ENCODE measurements around the gene SSTR4.
"Not testable (repeated sequence)": the region's sequence is repeated elsewhere in the genome, so short reads cannot be mapped to it uniquely, and the experiment has no call there.

SSTR4 gene

DNA sequence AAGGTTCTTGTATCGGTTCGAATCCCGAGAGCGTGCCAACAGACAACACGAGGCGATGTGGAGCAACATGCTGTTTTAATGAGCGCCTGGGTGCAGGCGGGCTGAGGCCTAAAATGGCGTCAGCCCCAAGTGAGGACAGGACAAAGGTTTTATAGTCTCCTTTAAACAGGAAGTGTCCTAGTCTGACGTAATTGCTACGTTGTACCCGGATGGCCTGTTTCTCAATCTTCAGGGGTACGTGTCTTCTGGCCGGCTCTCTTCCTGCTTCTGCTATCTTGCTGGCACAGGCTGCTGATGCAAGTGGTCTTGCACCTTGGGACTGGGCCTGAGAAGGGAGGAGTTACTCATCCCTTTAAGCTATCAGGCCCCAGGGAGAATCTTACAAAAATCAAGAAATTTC, 9.6 kb upstream of the SSTR4 start:
- not testable (repeated sequence) for H3K4me3 Mint-ChIP-seq; H3K27me3 Mint-ChIP-seq; H3K27ac Mint-ChIP-seq; H3K36me3 Mint-ChIP-seq; H3K9me3 Mint-ChIP-seq (ENCODE audit: low read depth); H3K4me1 Mint-ChIP-seq (ENCODE audit: low read depth)

DNA sequence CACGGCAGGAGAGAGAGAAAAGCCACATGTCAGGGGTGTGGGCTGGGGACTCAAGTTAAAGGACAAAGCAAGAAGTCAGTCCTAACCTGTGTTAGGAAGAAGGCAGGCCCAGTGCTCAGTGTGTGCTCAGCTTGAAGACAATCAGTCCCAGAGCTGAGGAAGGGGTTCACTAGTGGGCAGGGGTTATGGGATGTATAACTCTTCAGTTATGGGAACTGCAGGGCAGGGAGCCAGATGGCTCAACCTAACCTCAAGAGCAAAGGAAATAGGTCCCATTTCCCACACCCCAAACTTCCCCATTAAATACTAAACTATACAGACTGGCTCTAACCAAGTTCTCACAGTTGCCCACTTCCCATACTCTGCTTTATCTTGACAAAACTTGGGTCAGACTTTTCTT, 7.4 kb upstream of the SSTR4 start:
- H3K36me3 Mint-ChIP-seq = no peaks in the 10 kb centered on the region
- no peaks in the 10 kb centered on the region for H3K9me3 Mint-ChIP-seq (ENCODE audit: low read depth)
- no peaks in the 10 kb centered on the region for H3K4me1 Mint-ChIP-seq (ENCODE audit: low read depth)
- H3K27me3 Mint-ChIP-seq = peaks cover 2% of the 10 kb centered on the region
- H3K27ac Mint-ChIP-seq = no peak overlapping the region
- no peak overlapping the region for H3K4me3 Mint-ChIP-seq

GRCh38 chr20:23028392-23028791, 6.7 kb upstream of the SSTR4 start:
- no peak overlapping the region for H3K27ac Mint-ChIP-seq
- H3K4me3 Mint-ChIP-seq = no peak overlapping the region
- peaks cover 3% of the 10 kb centered on the region for H3K27me3 Mint-ChIP-seq

GRCh38 chr20:23029324-23029723, 5.8 kb upstream of the SSTR4 start:
- Mint-ChIP-seq H3K27ac (no peak overlapping the region), H3K4me3 (no peak overlapping the region), H3K4me1 (ENCODE audit: low read depth) (no peaks in the 10 kb centered on the region), H3K27me3 (peaks cover 3% of the 10 kb centered on the region), H3K9me3 (ENCODE audit: low read depth) (no peaks in the 10 kb centered on the region), H3K36me3 (no peaks in the 10 kb centered on the region)

More at GRCh38 chr20:23028392-23028791, 6.7 kb upstream of the SSTR4 start:
- Mint-ChIP-seq H3K4me1 (ENCODE audit: low read depth) (no peaks in the 10 kb centered on the region), H3K36me3 (no peaks in the 10 kb centered on the region), H3K9me3 (ENCODE audit: low read depth) (no peaks in the 10 kb centered on the region)

DNA sequence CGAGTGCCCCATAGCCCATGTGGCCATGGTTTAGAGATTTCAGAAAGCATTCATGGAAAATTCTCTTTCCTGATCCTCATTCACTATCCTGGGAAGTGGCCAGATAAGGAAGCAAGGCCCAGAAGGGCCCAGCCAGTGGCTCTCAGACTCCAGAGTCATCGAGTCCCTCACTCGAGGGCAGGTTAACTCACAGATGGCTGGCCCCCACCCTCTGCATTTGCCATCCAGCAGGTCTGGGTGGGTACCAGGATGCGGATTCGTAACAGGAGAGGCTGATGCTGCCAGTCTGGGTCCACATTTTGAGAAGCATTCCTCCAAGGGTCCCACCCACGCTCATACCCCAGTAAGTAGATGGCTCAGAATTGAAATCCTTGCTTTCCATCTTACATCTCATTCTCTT, 3.8 kb upstream of the SSTR4 start:
- H3K9me3 Mint-ChIP-seq (ENCODE audit: low read depth) = no peaks in the 10 kb centered on the region

DNA sequence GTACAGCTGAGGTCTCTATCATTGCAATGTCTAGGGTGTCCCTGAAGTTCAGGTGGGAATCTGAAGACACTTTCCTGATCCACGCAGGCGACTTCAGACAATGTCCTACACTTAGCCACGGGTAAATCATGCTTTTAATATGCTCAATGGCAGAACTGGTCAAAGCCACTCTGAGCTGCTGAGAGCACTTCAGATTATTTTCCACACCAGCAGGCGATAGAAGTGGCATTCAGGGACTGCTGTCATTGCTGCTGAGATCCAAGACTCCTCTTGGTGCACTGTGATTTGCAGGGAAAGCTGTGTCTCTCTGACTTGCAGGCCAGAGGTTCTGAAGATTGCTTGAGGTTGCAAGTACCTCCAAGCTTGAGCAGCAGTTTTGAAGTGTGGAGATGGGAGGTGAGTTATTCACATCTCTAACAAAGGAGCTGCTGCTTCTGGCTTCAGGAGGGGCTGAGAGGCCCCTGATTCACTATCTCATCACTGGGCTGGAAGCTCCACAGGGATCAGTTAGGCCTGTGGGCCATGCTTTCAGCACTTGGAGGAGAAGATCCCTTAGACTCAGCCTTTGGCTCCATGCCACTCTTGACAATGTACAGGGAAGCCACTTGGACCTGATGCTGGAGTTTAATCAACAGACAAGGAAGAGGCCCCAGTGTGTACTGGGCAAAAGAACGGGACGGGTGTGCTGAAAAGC, 2.9 kb upstream of the SSTR4 start:
- no peak overlapping the region for H3K27ac Mint-ChIP-seq
- H3K36me3 Mint-ChIP-seq = no peaks in the 10 kb centered on the region
- peaks cover 6% of the 10 kb centered on the region for H3K27me3 Mint-ChIP-seq
- no peaks in the 10 kb centered on the region for H3K9me3 Mint-ChIP-seq (ENCODE audit: low read depth)
- no peaks in the 10 kb centered on the region for H3K4me1 Mint-ChIP-seq (ENCODE audit: low read depth)
- H3K4me3 Mint-ChIP-seq = no peak overlapping the region

More for the DNA sequence above, 3.8 kb upstream of the SSTR4 start:
- H3K4me1 Mint-ChIP-seq (ENCODE audit: low read depth) = no peaks in the 10 kb centered on the region
- H3K27ac Mint-ChIP-seq = no peak overlapping the region
- no peak overlapping the region for H3K4me3 Mint-ChIP-seq
- no peaks in the 10 kb centered on the region for H3K36me3 Mint-ChIP-seq
- H3K27me3 Mint-ChIP-seq = peaks cover 3% of the 10 kb centered on the region

DNA sequence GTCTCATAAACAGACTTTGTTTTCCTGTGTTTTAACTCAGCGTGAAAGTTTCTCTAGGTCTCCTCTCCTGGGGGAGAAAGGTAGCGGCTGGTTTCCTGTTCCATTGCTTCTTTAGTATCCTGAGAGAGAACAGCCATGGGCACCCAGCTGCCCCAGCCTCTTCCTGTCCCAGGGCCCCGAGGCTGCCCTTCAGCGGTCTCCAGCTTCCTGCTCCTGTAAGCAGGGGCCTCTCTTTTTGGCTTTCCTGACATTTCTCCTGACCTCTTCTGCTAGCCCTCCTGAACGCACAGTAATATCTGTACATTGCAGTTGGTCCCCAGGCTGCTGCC, 2.4 kb upstream of the SSTR4 start:
- H3K27ac Mint-ChIP-seq = no peak overlapping the region
- H3K9me3 Mint-ChIP-seq (ENCODE audit: low read depth) = no peaks in the 10 kb centered on the region
- peaks cover 6% of the 10 kb centered on the region for H3K27me3 Mint-ChIP-seq
- H3K36me3 Mint-ChIP-seq = no peaks in the 10 kb centered on the region
- no peak overlapping the region for H3K4me3 Mint-ChIP-seq
- H3K4me1 Mint-ChIP-seq (ENCODE audit: low read depth) = no peaks in the 10 kb centered on the region

GRCh38 chr20:23033918-23034317, 1.2 kb upstream of the SSTR4 start:
- H3K27me3 Mint-ChIP-seq = peaks cover 6% of the 10 kb centered on the region
- H3K36me3 Mint-ChIP-seq = no peaks in the 10 kb centered on the region
- no peaks in the 10 kb centered on the region for H3K4me1 Mint-ChIP-seq (ENCODE audit: low read depth)
- H3K9me3 Mint-ChIP-seq (ENCODE audit: low read depth) = no peaks in the 10 kb centered on the region
- H3K27ac Mint-ChIP-seq = no peak overlapping the region
- H3K4me3 Mint-ChIP-seq = no peak overlapping the region

- no peaks in the 10 kb centered on the region for H3K9me3 Mint-ChIP-seq (ENCODE audit: low read depth)
- no peak overlapping the region for H3K4me3 Mint-ChIP-seq
- no peaks in the 10 kb centered on the region for H3K4me1 Mint-ChIP-seq (ENCODE audit: low read depth)
- H3K36me3 Mint-ChIP-seq = no peaks in the 10 kb centered on the region
- H3K27ac Mint-ChIP-seq = no peak overlapping the region
- H3K27me3 Mint-ChIP-seq = peaks cover 6% of the 10 kb centered on the region
Observed at GRCh38 chr20:23035731-23036130, 619 bp downstream of the SSTR4 start.

- peaks cover 6% of the 10 kb centered on the region for H3K27me3 Mint-ChIP-seq
- H3K36me3 Mint-ChIP-seq = no peaks in the 10 kb centered on the region
- H3K4me1 Mint-ChIP-seq (ENCODE audit: low read depth) = no peaks in the 10 kb centered on the region
- no peak overlapping the region for H3K4me3 Mint-ChIP-seq
- H3K9me3 Mint-ChIP-seq (ENCODE audit: low read depth) = no peaks in the 10 kb centered on the region
- no peak overlapping the region for H3K27ac Mint-ChIP-seq
Observed at GRCh38 chr20:23036371-23036770, 1.3 kb downstream of the SSTR4 start.

DNA sequence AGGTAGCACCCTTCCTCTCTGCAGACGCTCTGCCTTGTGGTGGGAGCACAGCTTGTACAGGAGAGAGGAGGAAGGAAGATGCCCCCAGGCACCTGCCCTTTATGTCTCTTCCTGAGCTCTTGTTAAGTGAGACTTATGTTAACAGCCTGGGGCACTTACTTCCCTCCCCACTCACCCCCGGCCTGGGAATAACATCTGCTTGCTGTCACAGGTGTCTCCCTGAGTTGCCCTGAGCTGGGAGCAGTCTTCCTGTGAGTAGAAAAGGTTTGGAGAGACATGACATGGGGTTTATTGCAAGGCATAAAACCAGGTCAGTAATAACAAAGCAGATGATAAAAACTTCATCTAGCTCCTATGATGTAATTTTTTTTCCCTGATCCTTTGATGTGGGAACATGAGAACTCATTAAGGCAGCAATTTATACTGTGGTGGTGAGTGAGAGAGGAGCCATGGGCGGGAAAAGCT, 1.9 kb downstream of the SSTR4 start:
- H3K27me3 Mint-ChIP-seq = peaks cover 5% of the 10 kb centered on the region
- H3K36me3 Mint-ChIP-seq = no peaks in the 10 kb centered on the region
- no peak overlapping the region for H3K27ac Mint-ChIP-seq
- H3K4me3 Mint-ChIP-seq = no peak overlapping the region
- H3K9me3 Mint-ChIP-seq (ENCODE audit: low read depth) = no peaks in the 10 kb centered on the region
- no peaks in the 10 kb centered on the region for H3K4me1 Mint-ChIP-seq (ENCODE audit: low read depth)

- H3K27me3 Mint-ChIP-seq = peaks cover 4% of the 10 kb centered on the region
- H3K4me3 Mint-ChIP-seq = no peak overlapping the region
- no peak overlapping the region for H3K27ac Mint-ChIP-seq
- no peaks in the 10 kb centered on the region for H3K4me1 Mint-ChIP-seq (ENCODE audit: low read depth)
- H3K36me3 Mint-ChIP-seq = no peaks in the 10 kb centered on the region
- no peaks in the 10 kb centered on the region for H3K9me3 Mint-ChIP-seq (ENCODE audit: low read depth)
Observed at GRCh38 chr20:23039136-23039875, 4.2 kb downstream of the SSTR4 start.

DNA sequence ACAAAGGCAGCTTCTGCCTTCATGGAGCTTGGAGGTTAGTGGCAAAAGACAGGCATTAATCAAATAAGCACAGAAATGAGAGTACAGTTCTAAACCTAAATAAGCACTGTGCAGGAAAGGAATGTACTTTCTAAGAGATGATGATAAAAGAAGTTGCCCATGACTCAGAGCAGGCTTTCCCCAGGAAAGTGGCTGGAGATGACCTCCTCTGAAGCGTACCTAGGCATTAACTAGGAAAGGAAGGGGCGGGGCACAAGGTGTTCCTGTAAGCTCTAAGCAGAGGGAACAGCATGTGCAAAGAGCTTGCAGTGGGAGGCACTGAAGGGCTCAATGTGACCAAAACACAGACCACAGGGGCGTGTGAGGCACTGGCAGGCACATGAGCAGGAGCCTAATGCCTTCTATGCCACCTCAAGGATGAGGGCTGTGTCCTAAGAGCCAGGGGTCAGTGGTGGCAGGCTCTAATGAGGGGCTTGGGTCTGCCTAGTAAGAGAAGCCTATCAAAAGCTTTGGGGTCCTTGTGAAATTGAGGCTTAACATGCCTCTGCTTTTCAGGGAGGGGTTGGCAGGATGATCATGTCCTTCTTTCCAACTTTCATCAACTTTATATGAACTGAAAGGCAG, 4.9 kb downstream of the SSTR4 start:
- H3K4me1 Mint-ChIP-seq (ENCODE audit: low read depth) = no peaks in the 10 kb centered on the region
- no peaks in the 10 kb centered on the region for H3K36me3 Mint-ChIP-seq
- no peaks in the 10 kb centered on the region for H3K9me3 Mint-ChIP-seq (ENCODE audit: low read depth)
- H3K4me3 Mint-ChIP-seq = no peak overlapping the region
- peaks cover 4% of the 10 kb centered on the region for H3K27me3 Mint-ChIP-seq
- no peak overlapping the region for H3K27ac Mint-ChIP-seq

DNA sequence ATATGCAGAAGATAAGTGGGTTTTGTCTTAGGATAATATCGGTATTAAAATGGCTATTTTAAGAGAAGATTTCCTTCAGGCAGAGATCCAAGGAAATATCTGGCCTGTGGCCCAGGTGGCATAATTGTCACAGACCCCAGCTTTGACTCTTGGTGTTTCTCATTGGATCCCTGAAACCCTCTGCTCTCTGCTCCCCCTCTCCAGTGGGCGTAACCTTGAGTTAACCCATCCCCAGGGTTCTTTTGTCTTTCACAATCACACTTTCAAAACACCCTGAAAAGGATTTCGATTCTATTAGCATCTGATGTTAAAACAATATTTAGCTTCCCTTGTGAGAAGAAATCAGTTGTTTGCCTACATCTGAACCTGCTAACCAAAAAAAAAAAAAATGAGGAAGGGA, 7.2 kb downstream of the SSTR4 start:
- Mint-ChIP-seq H3K4me3 (no peak overlapping the region), H3K9me3 (ENCODE audit: low read depth) (no peaks in the 10 kb centered on the region), H3K36me3 (no peaks in the 10 kb centered on the region), H3K27ac (no peak overlapping the region), H3K27me3 (peaks cover 11% of the 10 kb centered on the region), H3K4me1 (ENCODE audit: low read depth) (peaks cover 2% of the 10 kb centered on the region)

GRCh38 chr20:23043376-23043775, 8.3 kb downstream of the SSTR4 start:
- H3K27me3 Mint-ChIP-seq = peaks cover 12% of the 10 kb centered on the region
- no peaks in the 10 kb centered on the region for H3K9me3 Mint-ChIP-seq (ENCODE audit: low read depth)
- no peaks in the 10 kb centered on the region for H3K36me3 Mint-ChIP-seq
- peaks cover 2% of the 10 kb centered on the region for H3K4me1 Mint-ChIP-seq (ENCODE audit: low read depth)
- no peak overlapping the region for H3K4me3 Mint-ChIP-seq
- no peak overlapping the region for H3K27ac Mint-ChIP-seq
